Urothelium cell line (cell line): ENCODE measurements around the gene TAF3.

ENCODE experiments used
- DNase-seq: peaks from one replicate; pipeline ENCODE4 v3.0.0; 2011; ENCODE audit warnings: low spot score, mixed read lengths
- FAIRE-seq: peaks from 2 replicates; lab custom pipeline; 2011; peaks lifted over from hg19 to GRCh38; lab: Jason Lieb, UNC

TAF3 gene

GRCh38 chr10:8042721-8043568 lies 224.6 kb downstream of the TAF3 start:
- DNase-seq, result no peak
- no peak for FAIRE-seq

DNA sequence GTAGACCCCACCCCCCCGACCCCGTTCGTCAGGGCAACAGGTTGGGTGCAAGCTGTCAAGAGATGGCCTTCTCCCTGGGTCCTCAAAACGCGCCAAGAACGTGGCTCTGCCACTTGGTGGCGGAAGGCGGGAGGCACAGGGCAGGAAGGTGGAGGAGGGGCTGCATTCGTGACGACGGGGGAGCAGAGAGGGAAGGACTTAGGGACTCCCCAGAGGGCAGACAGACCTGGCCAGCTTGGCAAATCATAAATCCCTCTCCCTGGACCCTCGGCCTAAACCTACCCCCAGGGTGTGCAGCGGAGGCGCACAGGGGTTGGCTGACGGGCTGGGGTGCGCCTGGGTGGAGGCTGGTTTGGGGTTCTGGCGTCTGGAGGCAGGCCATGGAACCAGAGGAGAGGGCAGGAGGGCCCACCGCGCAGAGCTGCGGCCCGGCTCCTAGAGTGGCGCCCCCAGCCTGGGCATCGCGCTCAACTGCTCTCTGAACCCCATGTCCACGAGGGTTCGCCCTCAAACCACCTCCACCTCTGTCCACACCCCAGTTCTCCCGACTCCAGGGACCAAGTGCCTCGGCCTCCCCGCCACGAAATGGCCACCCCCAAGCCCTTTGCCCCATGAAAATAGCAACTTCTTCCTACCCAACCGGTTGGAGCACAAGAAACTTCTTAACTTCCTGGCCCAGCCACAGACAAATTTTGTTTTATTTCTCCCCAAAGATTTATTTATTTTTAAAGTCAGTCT lies 225.4 kb downstream of the TAF3 start:
- no peak for FAIRE-seq

DNA sequence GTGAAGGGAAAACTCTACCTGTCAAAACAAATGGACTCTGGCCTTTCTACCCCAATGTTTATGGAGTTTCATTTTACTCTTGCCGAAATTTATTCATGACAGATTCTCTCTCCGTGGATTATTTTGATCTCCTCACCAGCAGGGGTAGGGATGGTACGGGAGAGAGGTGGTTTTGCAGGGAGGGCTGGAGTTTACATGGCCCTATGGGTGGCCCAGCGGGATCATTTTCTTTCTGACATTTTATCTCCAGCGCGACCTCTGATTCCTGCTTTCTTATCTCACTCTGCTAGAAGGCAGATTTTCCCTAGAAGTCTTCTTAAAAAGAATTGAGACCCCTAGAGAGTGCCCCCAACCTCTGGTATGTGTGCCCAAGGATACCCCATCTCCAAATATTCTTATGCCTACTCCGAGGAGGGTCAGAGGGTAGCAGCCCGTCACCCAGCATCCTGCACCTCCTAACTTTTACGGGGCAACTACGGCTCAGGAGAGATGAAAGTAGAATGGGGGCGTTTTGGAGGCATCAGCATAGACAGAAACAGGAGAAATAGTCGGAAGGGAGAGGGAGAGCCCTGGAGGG lies 226.1 kb downstream of the TAF3 start:
- FAIRE-seq, result no peak
- no peak for DNase-seq

More for the DNA sequence above, 225.4 kb downstream of the TAF3 start:
- no peak for DNase-seq

DNA sequence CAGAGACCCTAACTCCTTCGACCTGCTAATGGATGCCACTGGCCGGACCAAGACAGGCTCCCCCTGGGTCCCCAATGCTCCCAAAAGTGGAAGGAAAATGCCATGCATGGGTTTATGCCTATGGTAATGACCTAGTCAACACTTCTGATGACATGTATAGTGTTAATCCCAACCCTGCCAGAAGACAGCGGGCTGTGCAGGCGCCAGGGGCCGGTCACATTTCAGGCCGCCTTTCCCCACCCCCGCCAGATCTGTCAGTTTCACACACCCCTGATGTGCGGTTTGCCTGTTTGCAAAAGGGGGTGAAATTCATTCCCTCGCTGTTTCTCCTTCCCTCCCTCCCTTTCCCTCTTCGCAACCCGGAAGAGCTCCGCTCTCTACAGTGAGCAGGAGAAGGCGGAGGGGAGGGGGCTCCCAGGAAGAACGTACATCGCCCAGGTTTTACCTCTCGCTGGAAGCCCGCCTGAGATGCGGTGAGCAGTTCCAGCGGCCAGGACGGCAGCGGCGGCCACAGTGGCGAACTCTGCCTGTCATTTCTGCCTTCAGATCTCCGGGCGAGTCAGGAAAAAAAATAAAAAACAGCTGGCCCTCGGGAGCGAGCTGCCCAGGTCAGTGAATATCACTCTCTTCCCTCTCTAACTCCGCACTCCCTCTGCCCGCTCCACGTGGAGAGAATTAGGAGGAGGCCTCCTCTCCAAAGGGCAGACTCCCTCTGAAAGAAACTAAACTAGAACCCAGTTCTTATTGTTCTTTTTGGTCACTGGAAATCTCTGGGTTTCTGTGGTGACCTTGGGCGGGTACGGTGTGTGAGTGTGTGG lies 226.8 kb downstream of the TAF3 start:
- peak; percentile 74 for DNase-seq
- FAIRE-seq, result peak; percentile 5

GRCh38 chr10:8045726-8046494 lies 227.6 kb downstream of the TAF3 start:
- FAIRE-seq (peak; percentile 42), DNase-seq (peak; percentile 34)

DNA sequence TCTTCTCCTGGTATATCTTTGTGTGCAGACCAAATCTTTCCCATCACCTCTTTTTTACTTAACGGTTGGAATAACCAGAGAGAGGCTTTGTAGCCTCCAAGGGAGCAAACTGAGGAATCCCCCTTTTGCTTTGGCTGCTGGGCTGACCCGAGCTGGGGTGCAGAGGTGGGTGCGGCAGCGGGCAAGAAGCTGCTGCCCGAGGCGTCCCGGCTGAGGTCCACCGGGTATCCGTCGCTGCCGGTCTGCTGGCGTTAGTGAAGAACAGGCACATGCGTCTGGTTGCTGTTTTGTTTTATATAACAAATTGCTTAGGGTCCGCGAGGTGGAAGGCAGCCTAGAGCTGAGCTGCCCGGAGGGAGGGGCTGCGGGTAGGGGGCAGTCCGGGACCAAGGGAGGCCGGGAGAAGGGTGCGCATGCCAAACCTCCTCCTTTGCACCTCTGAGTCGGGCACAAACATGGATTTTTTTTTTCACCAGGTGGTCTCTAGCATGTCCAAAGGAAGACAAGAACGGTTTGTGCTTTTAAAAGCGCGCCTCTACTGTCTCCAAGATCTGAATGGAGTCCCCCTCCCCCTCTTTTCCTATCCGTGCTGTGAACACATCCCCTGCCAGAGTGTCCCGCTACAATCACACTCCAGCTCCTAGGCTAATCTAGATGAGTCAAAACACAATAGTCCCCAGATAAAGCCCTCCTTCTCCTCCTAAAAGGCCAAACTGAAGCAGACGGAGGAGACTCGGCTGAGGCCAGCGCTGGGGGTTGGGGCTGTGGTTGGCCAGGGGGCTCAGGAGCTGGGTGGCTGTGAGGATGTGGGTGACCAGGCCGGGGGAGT lies 229.4 kb downstream of the TAF3 start:
- FAIRE-seq, result no peak
- no peak for DNase-seq

DNA sequence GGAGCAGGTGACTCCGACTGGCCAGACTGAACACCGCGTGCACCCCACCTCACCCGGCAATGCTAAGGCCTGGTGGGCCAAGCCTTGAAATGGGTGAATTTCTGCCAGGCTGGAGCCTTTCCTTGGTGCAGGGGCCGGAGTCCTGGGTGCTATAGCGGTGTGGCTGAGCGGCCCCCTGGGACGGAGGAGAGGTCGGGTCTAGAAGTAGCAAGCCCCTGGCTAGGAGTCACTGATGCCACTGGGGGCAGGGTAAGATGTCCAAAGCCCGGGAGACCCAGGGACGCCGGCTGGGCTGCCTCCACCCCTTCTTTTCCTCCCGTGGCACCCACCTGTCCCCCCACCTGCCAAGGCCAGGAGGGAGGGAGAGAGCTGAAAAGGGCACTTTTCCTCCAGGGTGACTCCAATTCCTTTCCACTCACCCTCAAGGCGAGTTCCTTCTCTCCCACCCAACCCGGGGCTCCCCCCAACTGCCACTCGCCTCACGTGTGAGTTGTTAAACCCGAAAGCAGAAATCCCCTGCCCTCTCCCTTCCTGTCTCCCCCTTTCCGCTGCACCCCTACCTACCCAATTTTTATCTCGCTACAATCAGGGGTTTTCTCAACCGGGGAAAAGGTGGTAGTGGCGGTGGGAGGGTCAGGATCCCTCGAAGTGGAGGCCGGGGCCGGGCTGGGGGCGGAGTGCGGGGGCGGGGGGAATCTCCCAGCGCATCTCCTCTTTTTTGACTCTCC lies 230.1 kb downstream of the TAF3 start:
- FAIRE-seq, result no peak
- no peak for DNase-seq

DNA sequence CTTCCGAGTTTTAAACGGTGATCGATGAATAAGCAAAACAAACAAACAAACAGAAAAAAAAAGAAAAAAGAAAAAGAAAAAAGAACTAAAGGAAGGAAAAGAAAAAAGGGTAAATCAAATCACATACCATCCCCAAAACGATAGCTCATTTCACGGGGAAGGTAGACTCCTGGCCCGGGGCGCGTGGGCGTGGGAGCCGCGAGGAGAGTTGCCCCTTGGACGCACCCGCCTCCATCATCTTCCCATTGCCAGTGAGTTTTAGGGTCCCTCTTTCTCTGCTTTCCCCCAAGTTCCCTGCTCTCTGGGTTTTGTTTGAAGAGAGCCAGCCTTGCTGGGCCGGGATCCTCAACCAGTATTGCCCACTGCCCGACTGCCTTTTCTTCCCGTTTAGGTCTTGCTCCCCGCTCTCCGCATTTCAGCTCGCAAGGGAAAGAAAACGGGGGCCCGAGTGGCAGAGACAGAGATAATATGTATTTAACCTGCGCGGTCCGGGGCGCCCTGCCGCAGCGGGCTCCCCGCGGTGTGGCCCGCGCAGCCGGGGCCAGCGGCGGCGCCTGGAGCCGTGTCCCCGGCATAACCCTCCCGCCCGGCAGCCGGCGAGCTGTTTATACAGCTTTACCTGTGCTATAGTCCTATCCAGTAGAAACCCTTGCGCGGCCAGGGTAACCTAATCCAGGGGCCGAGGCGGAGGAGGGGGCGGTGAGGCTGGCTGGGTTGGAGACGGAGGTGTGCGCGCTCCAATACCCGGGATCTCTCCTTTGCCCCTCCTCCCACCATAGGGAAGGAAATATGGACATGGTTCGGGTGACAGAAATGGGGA lies 230.9 kb downstream of the TAF3 start:
- FAIRE-seq, result no peak
- DNase-seq, result no peak

DNA sequence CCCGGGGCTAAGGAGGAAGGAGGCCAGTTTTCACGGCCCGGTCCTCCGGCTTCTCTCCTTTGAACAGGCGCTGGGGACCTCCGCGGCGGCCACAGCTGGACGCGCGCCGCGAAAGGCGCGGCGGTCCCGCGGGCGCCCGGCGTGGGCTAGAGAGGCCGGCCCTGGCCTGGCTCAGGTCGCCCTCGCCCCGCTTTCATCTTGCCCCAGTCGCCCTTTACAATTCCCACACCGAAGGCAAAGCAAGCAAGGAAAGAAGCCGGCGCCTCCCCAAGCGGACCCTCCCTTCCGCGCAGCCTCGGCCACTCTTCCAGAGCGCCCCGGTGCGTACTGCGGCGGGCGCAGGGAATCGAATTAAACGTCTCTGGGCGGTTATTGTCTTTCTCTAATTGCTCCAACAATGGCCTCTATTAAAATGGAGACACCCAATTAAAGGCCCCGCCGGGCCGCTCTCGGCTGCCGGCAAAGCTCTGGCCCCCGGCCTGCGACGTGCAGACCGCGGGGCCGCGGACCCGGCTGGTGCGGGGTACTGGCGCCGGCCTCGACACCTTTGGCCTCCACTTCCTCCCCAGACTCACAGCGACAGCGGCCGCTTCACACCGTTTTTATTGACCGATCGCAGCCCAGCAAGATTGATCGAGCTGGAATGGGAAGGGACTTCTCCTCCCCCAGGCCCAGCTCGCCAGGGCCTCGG lies 231.7 kb downstream of the TAF3 start:
- FAIRE-seq, result no peak
- no peak for DNase-seq

- no peak for DNase-seq
Observed at GRCh38 chr10:8050556-8051108, 232.3 kb downstream of the TAF3 start.

DNA sequence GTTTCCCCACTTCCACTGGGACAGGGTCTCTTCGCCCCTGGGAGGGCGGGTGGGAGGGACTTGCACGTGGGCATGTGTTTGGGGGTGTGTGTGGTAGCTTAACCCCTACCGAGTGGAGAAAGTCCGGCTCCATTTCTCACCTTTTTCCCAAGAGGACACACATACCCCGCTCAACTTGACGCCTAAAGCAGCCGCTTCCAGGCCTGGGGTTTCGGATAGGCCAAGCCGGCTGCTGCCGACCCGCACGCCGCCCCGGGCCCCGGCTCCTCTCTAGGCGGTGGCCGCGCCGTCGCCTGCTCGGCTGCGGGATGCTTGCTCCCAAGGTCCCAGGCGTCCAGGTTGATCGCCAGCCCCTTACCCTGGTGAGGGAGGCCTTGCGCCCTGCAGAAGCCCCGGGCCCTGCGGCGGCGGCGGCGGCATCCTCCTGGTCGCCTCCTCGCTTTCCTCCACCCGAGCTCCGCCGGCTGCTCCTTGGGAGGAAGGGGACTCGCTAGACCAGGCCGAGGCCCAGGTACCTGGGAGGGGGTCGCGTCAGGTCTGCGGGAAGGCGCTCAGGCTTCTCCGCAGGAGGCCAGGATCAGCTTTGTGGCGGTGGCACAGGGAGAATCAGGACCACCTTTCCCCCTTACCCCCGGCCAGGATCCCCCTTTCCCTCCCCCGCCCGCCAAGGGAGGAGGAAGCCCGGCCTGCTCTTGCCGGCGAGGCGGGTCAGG lies 233.0 kb downstream of the TAF3 start:
- FAIRE-seq (no peak), DNase-seq (no peak)

More at GRCh38 chr10:8050556-8051108, 232.3 kb downstream of the TAF3 start:
- no peak for FAIRE-seq

GRCh38 chr10:8051851-8052257 lies 233.5 kb downstream of the TAF3 start:
- no peak for FAIRE-seq
- no peak for DNase-seq

- no peak for DNase-seq
- no peak for FAIRE-seq
Observed at GRCh38 chr10:8052341-8052955, 234.1 kb downstream of the TAF3 start.

DNA sequence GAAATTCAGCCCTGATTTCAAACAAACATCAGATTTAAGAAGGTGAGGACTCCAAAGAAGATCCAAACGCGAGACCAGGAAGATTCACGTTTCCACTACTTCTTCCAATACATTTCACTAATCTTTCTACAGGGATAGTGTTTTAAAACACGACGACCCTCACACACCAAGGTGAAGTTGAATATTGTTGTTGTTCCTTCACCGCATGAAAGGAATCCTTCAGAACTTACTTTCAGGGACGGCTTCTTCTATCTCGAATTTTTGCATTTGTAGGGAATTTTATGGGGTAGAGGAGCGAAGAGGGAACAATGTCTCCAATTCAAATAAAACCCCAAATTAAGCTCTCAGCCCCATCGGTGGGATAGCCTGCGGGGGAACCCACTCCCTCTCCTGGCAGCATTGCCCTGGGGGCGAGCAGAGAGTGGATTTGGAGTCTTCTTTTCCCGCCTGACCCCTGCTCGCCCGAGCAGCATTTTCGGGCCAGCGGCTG lies 234.7 kb downstream of the TAF3 start:
- FAIRE-seq, result no peak

GRCh38 chr10:8053446-8054243 lies 235.3 kb downstream of the TAF3 start:
- FAIRE-seq (no peak), DNase-seq (no peak)

More for the DNA sequence above, 234.7 kb downstream of the TAF3 start:
- no peak for DNase-seq
